ENCODE measurements around the gene RXFP4.

RXFP4 gene

DNA sequence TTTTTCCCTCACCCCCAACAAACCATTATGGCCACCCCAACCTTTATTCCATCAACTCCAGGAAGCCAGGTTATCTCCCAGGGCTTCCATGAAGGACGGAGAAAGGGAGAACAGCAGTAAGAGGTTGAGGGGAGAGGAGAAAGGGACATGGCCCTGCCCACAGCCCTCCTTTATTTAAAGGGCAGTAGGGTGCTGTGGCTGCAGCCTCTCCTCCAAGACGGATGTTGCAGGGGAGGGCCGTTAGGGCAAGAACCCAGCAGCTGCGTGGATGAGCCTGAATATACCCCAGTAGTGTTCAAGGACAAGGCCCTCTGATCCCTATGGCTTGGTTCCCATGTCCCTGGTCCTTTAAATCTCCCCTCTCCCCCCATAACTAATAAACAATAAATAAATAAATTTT is 5.9 kb downstream of the RXFP4 start:
- no peak overlapping the region for H3K4me3 ChIP-seq (ENCODE audit: low read depth, low read length)
- TF ChIP-seq, protein P1, sequence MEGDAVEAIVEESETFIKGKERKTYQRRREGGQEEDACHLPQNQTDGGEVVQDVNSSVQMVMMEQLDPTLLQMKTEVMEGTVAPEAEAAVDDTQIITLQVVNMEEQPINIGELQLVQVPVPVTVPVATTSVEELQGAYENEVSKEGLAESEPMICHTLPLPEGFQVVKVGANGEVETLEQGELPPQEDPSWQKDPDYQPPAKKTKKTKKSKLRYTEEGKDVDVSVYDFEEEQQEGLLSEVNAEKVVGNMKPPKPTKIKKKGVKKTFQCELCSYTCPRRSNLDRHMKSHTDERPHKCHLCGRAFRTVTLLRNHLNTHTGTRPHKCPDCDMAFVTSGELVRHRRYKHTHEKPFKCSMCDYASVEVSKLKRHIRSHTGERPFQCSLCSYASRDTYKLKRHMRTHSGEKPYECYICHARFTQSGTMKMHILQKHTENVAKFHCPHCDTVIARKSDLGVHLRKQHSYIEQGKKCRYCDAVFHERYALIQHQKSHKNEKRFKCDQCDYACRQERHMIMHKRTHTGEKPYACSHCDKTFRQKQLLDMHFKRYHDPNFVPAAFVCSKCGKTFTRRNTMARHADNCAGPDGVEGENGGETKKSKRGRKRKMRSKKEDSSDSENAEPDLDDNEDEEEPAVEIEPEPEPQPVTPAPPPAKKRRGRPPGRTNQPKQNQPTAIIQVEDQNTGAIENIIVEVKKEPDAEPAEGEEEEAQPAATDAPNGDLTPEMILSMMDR (IDR thresholded peaks at IDR 0.05; ENCODE audit: control insufficient read depth, extremely low read depth, insufficient read depth) = no peak

DNA sequence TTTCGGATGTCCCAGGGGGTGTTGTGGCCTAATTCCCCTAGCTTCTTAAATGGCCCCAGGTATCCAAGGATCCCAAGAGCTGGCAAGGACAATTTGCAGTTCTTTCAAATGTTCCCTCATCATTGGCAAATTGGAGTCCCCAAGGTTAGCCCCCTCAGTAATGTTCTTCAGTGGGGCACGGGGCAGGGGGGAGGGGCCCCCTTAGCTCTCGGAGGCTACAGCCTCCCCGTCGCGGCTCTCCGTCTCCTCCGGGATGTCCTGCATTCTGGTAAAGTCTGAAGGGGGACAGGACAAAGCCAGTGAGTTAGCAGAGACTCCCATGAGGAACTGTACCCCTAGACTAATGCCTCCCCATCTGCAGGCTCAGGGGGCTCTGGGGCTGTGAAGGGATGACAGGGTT is 6.3 kb downstream of the RXFP4 start:
- no peak overlapping the region for H3K4me3 ChIP-seq (ENCODE audit: low read depth, low read length)
- no peak for DNase-seq (ENCODE audit: low read depth)
- TF ChIP-seq, protein P1 (IDR thresholded peaks at IDR 0.05; ENCODE audit: control insufficient read depth, extremely low read depth, insufficient read depth) = no peak

More for the DNA sequence above, 5.9 kb downstream of the RXFP4 start:
- no peak for DNase-seq (ENCODE audit: low read depth)

DNA sequence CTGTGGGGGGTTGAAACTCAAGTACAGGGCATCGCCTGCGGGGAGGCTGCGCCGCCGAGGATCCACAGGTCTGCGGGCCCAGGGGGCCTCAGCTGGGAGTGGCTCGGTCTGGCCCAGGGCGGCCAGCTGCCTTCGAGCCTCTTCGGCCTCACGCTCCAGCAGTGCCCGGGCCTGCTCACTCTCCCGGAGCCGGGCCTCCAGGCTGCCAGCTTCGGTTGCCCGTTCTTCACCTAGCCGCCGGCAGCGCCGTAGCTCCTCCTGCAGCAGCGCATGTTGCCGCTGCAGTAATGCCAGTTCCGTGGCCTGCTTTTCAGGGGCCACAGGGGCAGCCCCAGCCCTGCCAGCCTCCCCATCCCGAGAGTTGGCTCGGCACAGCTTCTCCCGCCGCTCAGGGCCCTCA is 9.4 kb downstream of the RXFP4 start:
- DNase-seq (ENCODE audit: low read depth) = no peak
- no peak overlapping the region for H3K4me3 ChIP-seq (ENCODE audit: low read depth, low read length)
- TF ChIP-seq, protein P1 (IDR thresholded peaks at IDR 0.05; ENCODE audit: control insufficient read depth, extremely low read depth, insufficient read depth) = no peak

DNA sequence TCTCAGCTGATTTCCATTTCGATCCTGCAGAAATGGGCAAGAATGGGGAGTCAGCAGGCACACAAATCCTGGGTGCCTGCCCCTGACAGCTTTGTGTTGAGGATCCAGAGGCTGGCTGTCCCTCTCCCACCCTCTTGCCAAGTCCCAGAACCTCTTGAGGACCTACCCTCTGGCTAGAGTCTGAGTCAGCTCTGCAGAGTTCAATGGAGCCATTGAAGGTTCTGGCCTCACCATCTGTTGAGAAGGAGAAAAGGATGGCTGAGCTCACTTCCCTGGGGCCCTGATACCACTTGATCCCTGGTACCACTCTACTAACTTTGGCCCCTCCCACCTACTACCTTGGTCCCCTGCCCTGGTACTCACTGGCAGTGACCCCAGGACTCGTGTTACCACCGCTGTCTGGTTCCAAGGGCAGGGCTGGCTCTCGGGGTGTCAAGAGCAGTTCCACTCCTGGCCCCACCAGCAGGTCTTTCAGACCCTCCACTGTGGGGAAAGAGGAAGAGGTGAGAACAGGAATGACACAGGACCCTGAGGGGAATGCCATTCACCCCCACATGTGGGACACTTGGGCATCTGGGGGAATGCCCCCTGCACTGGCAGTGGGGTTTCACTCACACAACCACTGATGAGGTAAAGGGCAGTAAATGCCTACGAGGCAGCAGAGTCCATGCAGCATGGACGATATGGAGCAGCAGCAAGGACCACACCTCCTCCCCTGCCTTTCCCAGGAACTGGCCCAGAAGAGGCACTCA is 10.5 kb downstream of the RXFP4 start:
- H3K4me3 ChIP-seq (ENCODE audit: low read depth, low read length) = no peak overlapping the region
- TF ChIP-seq, protein P1 (IDR thresholded peaks at IDR 0.05; ENCODE audit: control insufficient read depth, extremely low read depth, insufficient read depth) = no peak
- DNase-seq (ENCODE audit: low read depth) = no peak

DNA sequence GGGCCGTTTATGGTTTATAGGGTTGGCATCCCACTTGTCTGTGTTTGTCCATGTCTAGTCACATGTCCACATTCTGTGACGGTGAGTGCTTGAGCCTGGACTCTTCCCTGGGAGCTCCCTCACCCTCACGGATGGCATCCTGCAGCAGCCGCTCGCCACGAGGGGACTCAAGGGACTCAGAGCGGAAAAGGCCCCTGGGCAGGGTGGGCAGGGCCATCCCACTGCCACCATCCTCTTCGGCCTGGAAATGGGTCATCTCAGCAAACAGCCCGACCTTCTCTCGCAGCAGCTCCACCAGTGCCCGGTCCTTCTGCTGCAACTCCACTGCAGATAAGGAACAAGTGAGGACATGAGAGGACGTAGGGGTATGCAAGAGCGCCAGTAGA is 11.1 kb downstream of the RXFP4 start:
- no peak overlapping the region for H3K4me3 ChIP-seq (ENCODE audit: low read depth, low read length)
- TF ChIP-seq, protein P1 (IDR thresholded peaks at IDR 0.05; ENCODE audit: control insufficient read depth, extremely low read depth, insufficient read depth) = no peak
- peak; percentile 49 for DNase-seq (ENCODE audit: low read depth)

DNA sequence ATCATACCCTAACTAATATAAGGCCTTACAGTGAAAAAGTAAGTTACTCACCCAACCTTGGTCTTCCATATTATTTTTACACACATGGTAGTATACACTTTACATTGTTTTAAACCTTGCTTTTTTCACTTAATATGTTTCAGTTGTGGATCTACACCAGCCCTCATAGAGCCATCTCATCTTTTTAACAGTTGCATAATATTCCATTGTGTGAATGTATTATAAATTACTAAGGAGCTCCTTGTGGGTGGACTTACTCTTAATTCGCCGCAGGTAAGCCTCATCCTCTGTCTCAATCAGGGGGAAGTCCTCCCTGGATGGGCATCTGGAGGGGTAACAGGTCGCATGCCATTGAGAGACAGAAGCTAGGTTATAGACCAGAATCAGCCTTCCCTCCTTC is 13.2 kb downstream of the RXFP4 start:
- DNase-seq (ENCODE audit: low read depth) = no peak
- no peak overlapping the region for H3K4me3 ChIP-seq (ENCODE audit: low read depth, low read length)
- TF ChIP-seq, protein P1 (IDR thresholded peaks at IDR 0.05; ENCODE audit: control insufficient read depth, extremely low read depth, insufficient read depth) = no peak

DNA sequence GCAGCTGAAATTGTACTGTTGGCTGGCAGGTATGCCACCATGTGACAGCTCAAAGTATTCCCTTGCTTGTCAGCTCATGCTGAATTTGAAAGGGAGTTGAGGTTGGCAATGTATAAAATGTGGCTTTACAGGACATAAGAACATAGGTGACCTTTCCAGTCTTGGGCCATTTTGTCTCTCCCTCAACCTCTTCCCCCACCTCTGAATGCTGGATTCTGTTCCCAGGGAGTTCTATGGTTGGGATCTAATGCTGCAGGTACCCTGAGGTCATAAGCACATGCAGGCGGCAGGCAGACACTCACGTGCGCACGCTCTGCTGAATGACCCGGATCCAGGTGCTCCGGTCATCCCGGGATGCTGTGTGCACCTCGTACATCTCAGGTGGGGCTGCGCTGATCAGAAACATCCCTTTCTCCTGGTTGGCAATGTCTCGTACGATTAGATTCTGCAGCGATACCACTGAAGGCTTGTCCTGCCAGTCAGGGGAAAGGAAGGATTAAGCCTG is 16.0 kb downstream of the RXFP4 start:
- DNase-seq (ENCODE audit: low read depth) = no peak
- H3K4me3 ChIP-seq (ENCODE audit: low read depth, low read length) = no peak overlapping the region
- TF ChIP-seq, protein P1 (IDR thresholded peaks at IDR 0.05; ENCODE audit: control insufficient read depth, extremely low read depth, insufficient read depth) = no peak

All from LNCaP clone FGC (cell line).